NT2/D1 (cell line): ENCODE results near the gene AHDC1.

ENCODE experiments used
- SUZ12 ChIP-seq: IDR thresholded peaks from 2 replicates; pipeline ENCODE4 v1.6.1; 2011; ENCODE audit not compliant: insufficient read length, insufficient read depth; ENCODE audit errors: extremely low read depth
- YY1 ChIP-seq: IDR thresholded peaks from 2 replicates; pipeline ENCODE4 v1.6.1; 2011; ENCODE audit not compliant: insufficient read length, insufficient read depth
- ZNF274 ChIP-seq: IDR thresholded peaks from 2 replicates; pipeline ENCODE4 v1.6.1; 2011; ENCODE audit warnings: mild to moderate bottlenecking, low read depth, low read length

DNA sequence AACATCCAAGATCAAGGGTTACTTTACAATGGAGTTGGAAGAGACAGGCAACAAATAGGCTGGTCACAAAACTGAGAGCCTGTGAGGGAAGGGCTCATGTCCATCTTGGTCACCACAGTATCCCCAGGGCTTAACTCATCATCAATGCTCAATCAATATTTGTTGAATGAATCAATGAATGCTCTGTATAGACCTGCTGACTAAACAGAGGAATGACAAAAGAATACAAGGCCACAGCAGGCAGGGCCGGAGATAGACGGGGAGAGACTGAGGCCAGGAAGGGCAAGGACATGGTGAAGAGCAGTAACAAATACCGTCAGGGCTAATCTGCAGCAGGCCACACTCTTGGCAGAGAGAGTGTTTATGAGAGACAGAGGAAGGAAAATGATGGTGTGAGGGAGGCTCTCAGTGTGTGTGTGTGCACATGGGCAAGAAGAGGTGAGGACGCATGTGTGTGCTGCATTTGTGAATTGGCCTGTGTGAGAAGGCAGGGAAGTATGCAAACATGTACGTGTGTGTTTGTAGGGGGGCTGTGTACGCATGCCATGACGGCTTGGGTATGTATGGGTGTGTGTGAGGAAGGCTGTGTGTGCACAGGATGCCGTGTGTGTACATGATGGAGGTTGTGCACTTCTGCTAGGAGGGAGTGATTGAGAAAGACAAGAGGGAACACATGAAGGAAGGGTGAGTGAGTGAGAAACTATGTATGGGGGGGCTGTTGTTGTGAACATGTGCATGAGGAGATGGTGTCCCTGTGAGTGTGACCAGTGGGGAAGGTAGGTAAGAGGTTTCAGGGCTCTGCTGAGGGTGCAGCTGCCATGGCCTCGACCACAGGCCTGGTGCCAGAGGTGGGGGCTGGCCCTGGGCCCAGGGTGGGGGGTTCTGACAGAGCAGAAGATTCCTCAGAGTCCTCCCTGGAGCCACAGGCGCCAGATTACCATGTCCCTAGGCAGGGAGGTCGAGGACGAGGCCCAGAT, 15.4 kb downstream of the AHDC1 start:
- TF ChIP-seq SUZ12 (no peak), YY1 (no peak), ZNF274 (no peak)
